ENCODE data around the gene CEP290.
"Not testable (repeated sequence)": the region's sequence is repeated elsewhere in the genome, so short reads cannot be mapped to it uniquely, and the experiment has no call there.

The CEP290 gene

DNA sequence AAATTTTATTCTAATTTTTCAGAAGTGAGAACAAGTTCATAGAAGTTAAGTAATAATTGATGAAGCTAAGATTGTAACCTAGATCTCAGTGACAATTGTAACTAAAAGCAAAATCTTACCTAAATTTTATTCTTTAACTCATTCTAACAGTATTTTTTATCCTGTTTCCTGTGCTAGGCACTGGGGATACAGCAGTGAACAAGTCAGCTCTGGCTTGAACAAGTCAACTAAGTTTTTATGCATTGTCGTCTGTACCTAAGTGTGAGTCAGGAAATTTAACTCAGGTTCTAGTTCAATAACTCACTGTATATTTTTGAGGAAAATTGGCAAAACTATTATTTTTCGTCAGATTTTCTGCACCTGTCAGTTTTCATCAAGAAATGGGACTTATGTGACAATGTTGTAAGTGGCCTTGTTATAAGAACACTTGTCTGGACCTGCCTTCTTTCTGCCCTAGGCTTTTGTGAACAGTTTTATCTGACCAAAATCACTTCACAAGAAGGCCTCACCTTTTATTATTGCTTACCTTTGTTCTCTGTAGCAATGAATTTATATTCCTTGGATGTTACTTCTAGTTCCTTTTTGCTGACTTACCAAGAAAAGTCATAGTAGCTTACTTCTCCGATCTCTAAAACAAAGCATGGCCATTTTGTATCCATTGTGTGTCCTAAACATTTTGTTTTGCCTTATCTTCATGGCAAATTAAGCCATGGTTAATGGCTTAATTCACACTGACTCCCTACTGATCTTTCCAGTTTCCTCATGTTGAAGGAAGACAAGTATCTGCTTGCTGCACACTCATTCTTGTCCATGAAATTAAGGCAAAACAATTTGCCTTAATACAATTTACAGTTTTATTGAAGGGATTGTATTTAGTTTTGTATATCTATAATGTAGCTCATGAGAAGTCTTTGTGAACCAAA lies 2.9 kb upstream of the CEP290 start:
- DNase-seq (ENCODE audit: low read depth): no peak

DNA sequence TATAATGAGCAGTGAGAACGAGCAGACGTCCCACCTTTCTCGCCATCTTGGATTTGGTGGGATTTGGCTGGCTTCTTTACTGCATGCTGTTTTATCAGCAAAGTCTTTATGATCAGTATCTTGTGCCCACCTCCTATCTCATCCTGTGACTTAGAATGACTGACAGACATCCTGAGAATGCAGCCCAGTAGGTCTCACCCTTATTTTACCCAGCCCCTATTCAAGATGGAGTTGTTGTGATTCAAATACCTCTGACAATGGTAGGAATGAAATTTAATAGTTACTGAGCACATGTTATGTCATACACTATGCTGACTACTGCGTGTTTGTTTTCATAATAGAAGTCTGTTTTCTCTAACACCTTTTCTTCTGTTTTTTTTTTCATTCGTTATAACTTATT lies 2.1 kb upstream of the CEP290 start:
- no peak for DNase-seq (ENCODE audit: low read depth)

DNA sequence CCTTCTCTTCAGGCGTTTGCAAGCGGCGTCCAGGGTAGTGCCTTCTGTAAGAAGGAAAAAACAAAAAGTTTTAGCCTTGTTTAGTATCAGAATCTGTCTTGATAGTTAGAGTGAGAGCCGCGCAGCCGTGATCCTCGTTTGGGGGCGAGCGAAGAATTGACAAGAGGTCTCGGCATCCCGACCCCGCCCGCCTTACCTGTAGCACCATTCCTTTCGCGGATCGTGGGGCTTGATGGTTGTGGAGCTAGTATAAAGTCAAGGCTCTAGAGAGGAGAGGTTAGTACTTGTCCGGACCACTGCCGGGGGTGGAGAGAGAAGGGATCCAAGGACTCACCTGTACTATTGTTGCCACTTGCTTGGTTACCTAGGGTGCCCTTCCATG lies 713 bp upstream of the CEP290 start:
- no peak for DNase-seq (ENCODE audit: low read depth)

GRCh38 chr12:88141425-88141773 lies 489 bp downstream of the CEP290 start:
- no peak for DNase-seq (ENCODE audit: low read depth)

DNA sequence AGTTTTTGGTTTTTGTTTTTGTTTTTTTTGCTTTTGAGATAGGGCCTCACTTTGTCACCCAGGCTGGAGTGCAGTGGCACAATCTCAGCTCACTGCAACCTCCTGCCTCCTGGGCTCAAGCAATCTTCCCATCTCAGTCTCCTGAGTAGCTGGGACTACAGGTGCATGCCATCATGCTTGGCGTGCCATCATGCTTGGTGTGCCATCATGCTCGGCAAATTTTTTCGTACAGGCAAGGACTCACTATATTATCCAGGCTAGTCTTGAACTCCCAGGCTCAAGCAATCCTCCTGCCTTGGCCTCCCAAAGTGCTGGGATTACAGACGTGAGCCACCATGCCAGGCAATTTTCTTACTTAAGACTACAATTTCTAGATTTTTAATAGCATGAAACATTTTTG lies 2.2 kb downstream of the CEP290 start:
- not testable (repeated sequence) for DNase-seq (ENCODE audit: low read depth)

- not testable (repeated sequence) for DNase-seq (ENCODE audit: low read depth)
Observed at GRCh38 chr12:88133181-88133580, 8.7 kb downstream of the CEP290 start.

GRCh38 chr12:88132392-88132791 lies 9.5 kb downstream of the CEP290 start:
- no peak for DNase-seq (ENCODE audit: low read depth)

GRCh38 chr12:88127855-88128254 lies 14.0 kb downstream of the CEP290 start:
- no peak for DNase-seq (ENCODE audit: low read depth)

DNA sequence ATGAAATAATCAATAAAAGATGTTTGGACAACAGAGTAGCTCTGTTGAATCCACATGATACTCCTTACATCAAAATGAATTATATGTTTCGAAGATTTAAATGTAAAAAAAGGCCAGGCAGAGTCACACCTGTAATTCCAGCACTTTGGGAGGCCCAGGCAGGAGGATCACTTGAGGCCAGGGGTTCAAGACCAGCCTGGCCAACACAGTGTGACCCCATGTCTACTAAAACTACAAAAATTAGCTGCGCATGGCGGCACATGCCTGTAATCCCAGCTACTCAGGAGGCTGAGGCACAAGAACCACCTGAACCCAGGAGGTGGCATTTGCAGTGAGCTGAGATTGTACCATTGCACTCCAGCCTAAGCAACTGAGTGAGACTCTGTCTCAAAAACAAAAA lies 14.8 kb downstream of the CEP290 start:
- DNase-seq (ENCODE audit: low read depth): no peak

GRCh38 chr12:88122666-88123065 lies 19.2 kb downstream of the CEP290 start:
- DNase-seq (ENCODE audit: low read depth): no peak

GRCh38 chr12:88113871-88114270 lies 28.0 kb downstream of the CEP290 start:
- DNase-seq (ENCODE audit: low read depth): no peak

DNA sequence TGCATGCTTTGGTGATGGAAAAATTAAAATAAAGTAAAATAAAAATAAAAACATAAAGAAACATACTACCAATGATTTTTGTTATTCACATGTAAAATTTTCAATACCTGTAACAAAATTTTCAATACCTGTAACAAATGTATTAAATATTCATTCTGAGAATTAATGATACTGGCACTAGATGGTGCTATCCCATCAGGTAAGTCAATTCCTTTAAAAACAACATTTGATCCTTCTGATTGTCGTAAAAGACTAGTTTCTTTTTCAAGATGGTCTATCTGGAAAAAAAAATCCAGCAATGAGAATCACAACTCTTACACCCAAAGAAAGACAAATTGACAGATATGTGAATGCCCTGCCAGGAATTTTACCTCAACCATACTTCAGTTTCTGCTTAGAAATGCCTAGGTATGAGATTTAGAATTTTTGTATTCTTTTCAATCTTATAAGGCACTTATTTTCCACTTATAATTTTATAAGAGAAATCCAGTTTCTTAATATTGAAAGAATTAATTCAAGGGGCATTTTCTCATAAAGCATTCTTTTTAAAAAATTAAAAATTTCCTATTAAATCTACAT lies 30.7 kb downstream of the CEP290 start:
- no peak for DNase-seq (ENCODE audit: low read depth)

- no peak for DNase-seq (ENCODE audit: low read depth)
Observed at GRCh38 chr12:88108021-88108420, 33.9 kb downstream of the CEP290 start.

DNA sequence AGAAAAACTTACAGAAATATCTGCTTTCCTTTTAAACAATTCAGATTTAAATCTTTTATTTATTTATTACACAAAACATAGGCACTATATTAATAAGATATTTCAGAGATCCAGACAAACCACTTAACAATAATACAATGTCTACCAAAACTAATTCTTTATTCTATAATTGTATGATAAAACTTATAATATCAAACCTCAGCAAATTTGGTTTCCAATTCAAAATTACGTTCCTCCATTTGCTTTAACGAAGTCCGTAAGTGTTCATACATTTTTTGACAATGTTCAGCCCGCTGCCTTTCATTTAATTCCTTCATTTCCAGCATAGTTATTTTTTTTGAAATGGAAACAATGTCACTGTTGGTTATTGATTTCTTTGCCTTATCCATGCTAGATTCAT lies 48.3 kb downstream of the CEP290 start:
- DNase-seq (ENCODE audit: low read depth): no peak

DNA sequence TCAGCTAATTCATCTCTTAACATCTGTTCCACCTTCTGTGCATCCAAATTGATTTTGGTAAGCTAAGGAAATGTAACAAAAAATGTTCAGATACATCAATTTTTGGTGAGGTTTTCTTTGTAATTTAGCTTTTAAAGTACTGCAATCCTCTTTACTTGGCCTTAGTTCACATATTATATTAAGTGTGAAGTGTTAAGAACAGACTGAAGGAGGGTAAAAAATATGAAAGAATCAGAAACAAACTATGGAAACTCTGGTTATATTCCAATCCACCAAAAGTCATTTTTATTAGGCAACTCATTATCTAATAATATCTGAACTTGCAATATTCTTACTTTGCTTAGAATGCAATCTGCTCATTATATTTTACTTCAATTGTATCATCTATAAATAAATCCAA lies 49.1 kb downstream of the CEP290 start:
- no peak for DNase-seq (ENCODE audit: low read depth)

DNA sequence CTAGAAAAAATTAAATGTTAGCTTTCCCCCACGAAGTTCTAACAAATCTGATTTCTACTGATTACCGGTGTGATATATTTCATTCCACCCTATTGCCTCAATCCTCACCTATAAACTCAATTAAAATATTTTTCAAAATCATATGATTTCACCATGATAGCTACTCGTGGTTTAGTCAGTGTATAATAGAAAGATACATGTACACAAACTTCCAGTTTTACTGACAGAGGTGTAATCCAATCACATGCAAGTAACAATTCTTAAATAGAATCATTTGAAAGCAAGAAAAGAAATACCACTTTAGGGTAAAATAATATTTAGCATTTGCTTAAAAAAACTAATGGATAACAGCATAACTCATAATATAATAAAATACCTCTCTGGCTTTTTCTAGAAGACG lies 57.7 kb downstream of the CEP290 start:
- no peak for DNase-seq (ENCODE audit: low read depth)

- DNase-seq (ENCODE audit: low read depth): no peak
Observed at GRCh38 chr12:88083634-88084033, 58.3 kb downstream of the CEP290 start.

GRCh38 chr12:88081247-88081646 lies 60.6 kb downstream of the CEP290 start:
- no peak for DNase-seq (ENCODE audit: low read depth)

- peak; percentile 6 for DNase-seq (ENCODE audit: low read depth)
Observed at GRCh38 chr12:88067301-88067700, 74.6 kb downstream of the CEP290 start.

DNA sequence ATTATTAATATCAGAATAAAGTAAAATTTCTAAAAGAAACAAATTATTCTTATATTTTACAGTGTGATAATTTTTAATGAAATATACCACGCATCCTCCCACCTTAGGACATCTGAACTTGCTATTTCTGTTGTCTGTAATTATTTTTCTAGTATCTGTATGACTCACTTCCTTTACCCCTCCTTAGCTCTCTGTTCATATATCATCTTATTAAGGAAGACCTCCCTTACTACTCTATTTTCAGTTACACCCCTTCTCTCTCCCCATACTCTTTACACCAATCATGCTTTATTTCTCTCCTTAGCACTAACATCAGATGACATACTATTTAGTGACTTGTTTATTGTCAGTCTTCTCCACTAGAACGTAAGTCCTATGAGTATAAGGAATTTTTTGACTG lies 78.5 kb downstream of the CEP290 start:
- DNase-seq (ENCODE audit: low read depth): no peak

DNA sequence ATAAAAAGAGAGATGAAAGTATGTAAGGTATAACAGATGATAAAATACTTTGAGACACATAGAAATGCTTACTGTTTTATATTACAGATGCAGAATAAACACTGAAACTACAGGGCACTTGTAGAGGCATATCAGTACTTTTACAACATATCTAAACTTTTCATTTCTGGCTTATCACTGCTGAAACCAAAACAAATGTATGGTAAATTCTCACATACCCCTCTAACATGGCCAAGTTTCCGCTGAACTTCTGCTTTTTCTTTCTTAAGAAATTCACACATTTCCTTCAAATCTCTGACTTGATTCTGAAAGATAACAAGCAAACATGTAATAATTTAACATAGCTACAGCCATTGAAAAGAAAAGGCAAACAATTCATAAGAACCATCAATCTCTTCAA lies 79.4 kb downstream of the CEP290 start:
- no peak for DNase-seq (ENCODE audit: low read depth)

- no peak for DNase-seq (ENCODE audit: low read depth)
Observed at GRCh38 chr12:88058719-88059077, 83.2 kb downstream of the CEP290 start.

GRCh38 chr12:88057994-88058718 lies 83.7 kb downstream of the CEP290 start:
- no peak for DNase-seq (ENCODE audit: low read depth)

All from non-pigmented ciliary epithelial cell (primary cell).